DMS53 treated with DMSO at 0.1 percent for 48 hours (cell line): Measurements from ENCODE around the gene TIA1.
"Not testable (repeated sequence)": the region's sequence is repeated elsewhere in the genome, so short reads cannot be mapped to it uniquely, and the experiment has no call there.

Experiments
- DNase-seq: peaks from one replicate; lab custom pipeline; 2025; ENCODE audit not compliant: unreplicated experiment; lab: John Stamatoyannopoulos, UW

The TIA1 gene, protein sequence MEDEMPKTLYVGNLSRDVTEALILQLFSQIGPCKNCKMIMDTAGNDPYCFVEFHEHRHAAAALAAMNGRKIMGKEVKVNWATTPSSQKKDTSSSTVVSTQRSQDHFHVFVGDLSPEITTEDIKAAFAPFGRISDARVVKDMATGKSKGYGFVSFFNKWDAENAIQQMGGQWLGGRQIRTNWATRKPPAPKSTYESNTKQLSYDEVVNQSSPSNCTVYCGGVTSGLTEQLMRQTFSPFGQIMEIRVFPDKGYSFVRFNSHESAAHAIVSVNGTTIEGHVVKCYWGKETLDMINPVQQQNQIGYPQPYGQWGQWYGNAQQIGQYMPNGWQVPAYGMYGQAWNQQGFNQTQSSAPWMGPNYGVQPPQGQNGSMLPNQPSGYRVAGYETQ

GRCh38 chr2:70248181-70248847 is at the start of gene TIA1:
Gene TIA1, minus strand, starts transcription at chr2:70248628. Its CDS starts 198 bp downstream, at chr2:70248430.
- peak; percentile 99 for DNase-seq

- DNase-seq: not testable (repeated sequence)
Observed at GRCh38 chr2:70297828-70298227, 49.4 kb upstream of the TIA1 start.

GRCh38 chr2:70283500-70284191 is 35.2 kb upstream of the TIA1 start:
- DNase-seq: no peak

- no peak for DNase-seq
Observed at GRCh38 chr2:70282439-70282838, 34.0 kb upstream of the TIA1 start.

DNA sequence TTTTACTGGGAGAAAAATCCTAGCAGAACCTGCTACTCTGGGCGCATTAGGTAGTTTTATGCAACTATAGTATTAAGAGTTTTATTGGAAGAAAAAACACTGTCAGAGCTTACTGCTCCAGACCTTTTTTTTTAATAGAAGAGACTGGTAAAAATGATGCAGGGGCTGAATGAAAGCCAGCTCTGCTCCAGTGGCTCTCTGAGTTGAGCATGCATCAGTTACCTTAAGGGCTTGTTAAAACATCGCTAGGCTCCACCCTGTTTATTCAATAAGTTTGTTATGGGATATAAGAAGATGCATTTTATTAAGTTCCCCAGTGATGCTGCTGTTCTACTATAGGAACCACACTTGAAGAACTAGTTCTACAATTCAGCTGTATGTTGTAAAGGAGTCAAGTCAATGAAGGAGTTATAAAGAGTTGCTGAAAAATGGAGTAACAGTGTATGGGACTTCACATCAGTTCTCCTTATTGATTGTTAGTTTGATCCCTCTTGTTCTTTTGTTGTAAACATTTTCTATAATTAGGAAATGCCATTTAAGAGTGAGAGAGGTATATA is 31.9 kb upstream of the TIA1 start:
- DNase-seq: no peak

- DNase-seq: no peak
Observed at GRCh38 chr2:70270323-70270722, 21.9 kb upstream of the TIA1 start.

GRCh38 chr2:70269422-70270302 is 21.2 kb upstream of the TIA1 start:
- DNase-seq: not testable (repeated sequence)

GRCh38 chr2:70266925-70267324 is 18.5 kb upstream of the TIA1 start:
- DNase-seq: not testable (repeated sequence)

GRCh38 chr2:70261501-70261900 is 13.1 kb upstream of the TIA1 start:
- DNase-seq: no peak

GRCh38 chr2:70258532-70258875 is 10.1 kb upstream of the TIA1 start:
- no peak for DNase-seq

DNA sequence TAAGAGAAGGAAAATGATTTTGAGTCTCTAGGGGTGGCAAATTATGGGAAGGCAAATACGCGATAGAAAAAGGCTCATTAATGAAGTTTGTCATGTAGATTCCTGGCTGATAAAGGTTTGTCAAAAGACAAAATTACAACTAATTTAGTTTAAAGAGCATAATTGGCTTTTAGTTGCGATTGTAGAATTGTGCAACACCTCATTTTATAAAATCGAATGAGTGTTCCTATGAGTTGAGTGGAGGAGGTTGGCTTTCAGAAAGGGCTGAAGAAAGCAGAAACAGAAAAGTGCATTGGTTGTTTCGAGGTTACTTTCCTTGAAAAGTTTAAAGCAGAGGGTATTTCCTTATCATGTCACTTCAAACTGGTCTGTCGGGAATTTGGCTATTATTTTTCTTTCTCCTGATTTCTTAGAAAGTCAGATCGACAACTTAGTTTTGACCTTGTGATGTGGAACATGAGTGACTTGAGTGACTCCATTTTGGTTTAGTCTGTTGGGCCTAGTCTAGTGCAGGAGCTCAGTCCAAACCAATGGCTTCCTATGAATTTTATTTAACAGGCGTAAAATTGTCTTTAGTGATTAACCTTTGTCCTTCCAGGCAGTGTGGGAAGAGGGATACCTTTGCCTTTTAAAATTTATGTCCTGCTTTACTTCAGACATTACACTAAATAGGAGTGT is 7.3 kb upstream of the TIA1 start:
- DNase-seq: no peak

GRCh38 chr2:70250434-70250833 is 2.0 kb upstream of the TIA1 start:
- DNase-seq: no peak

DNA sequence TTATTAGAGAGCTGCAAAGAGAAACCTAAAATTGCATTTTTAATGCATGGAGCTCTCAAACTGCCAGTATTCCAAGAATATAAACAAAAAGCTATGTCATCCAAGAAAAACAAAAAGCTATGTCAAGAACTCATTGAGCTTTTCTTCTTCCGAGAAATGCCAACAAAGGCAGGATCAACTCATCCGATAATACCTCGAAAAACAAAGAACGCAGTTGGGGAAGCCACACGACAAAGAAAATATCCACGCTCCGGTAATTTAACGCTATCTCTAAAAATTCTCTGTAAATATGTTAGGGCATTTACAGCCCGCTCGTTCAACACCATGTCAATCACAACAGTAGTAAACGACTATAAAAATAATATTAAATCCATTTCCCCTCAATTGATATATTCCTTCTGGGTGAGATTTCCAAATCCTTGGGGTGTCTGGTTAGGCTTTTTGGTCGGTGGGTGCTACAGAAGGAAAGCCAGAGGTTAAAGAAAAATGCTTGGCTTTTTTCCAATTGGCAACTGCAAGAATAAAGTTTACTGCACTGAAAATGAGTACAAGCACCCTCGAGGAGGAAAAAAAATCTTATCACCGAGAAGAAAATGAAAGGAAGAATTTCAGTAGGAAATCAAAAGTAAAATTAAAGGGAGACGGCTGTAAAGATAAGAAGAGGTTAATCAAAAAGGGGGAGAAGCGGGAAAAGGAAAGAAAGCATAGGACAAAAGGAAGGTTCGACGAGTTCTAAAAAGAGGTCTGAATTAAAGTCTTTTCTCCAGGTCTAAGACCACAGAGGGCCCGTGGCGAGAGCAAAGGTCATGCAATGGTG is 856 bp downstream of the TIA1 start:
- no peak for DNase-seq

GRCh38 chr2:70243806-70244584 is 4.4 kb downstream of the TIA1 start:
- no peak for DNase-seq

GRCh38 chr2:70242552-70242951 is 5.9 kb downstream of the TIA1 start:
- no peak for DNase-seq

GRCh38 chr2:70241340-70241739 is 7.1 kb downstream of the TIA1 start:
- DNase-seq: no peak

DNA sequence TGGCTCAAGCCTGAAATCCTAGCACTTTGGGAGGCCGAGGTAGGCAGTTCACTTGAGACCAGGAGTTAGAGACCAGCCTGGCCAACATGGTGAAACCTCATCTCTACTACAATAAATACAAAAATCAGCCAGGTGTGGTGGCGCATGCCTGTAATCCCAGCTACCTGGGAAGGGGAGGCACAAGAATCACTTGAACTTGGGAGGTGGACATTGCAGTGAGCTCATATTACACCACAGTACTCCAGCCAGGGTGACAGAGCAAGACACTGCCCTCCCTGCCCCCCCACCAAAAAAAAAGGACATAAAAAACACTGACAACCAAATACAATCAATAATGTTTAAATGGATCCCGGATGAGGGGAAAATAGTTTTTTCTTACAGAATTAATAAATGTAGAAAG is 7.8 kb downstream of the TIA1 start:
- DNase-seq: no peak

GRCh38 chr2:70233926-70234325 is 14.5 kb downstream of the TIA1 start:
- no peak for DNase-seq

DNA sequence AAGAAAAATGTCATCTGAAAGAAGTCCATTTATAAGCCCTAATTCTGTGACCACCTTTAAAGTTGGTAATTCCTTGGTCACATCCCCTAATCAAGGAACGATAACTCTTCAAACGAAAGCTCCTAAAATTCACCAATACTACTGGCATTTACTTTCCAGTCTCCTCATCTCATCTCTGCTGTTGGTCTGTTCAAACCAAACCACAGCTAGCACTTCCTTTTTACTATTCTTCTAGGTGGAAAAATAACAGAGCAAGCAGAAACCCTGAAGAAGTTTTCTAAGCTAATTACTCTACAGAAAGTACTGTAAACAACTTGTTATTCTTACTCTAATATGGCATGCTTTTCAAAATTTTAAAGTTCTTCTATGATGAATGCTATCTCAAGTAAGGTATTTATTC is 21.6 kb downstream of the TIA1 start:
- no peak for DNase-seq
